GM18858 (cell line): Measurements from ENCODE around the gene BCAS1.
"Not testable (repeated sequence)": the region's sequence is repeated elsewhere in the genome, so short reads cannot be mapped to it uniquely, and the experiment has no call there.

Source experiments
- ATAC-seq: cut with Tn5 transposase; IDR thresholded peaks from one replicate; pipeline ENCODE4 v1.9.1; 2021; ENCODE audit not compliant: unreplicated experiment

Gene BCAS1

GRCh38 chr20:53932655-53933192 is 137.7 kb downstream of the BCAS1 start:
- not testable (repeated sequence) for ATAC-seq

- no peak for ATAC-seq
Measured at GRCh38 chr20:53931597-53931996, 138.8 kb downstream of the BCAS1 start.

- ATAC-seq = no peak
Measured at GRCh38 chr20:53930651-53931504, 139.5 kb downstream of the BCAS1 start.

GRCh38 chr20:53929974-53930650 is 140.3 kb downstream of the BCAS1 start:
- ATAC-seq = peak; percentile 50

- ATAC-seq = no peak
Measured at GRCh38 chr20:53929399-53929798, 141.0 kb downstream of the BCAS1 start.

- ATAC-seq = no peak
Measured at GRCh38 chr20:53927990-53928389, 142.4 kb downstream of the BCAS1 start.

GRCh38 chr20:53926428-53927028 is 143.9 kb downstream of the BCAS1 start:
- peak; percentile 66 for ATAC-seq

- ATAC-seq = no peak
Measured at GRCh38 chr20:53925651-53926401, 144.6 kb downstream of the BCAS1 start.

GRCh38 chr20:53923566-53924369 is 146.6 kb downstream of the BCAS1 start:
- no peak for ATAC-seq

GRCh38 chr20:53922901-53923314 is 147.5 kb downstream of the BCAS1 start:
- peak; percentile 66 for ATAC-seq

GRCh38 chr20:53921443-53921973 is 148.9 kb downstream of the BCAS1 start:
- ATAC-seq = no peak

GRCh38 chr20:53920647-53921245 is 149.6 kb downstream of the BCAS1 start:
- ATAC-seq = no peak

GRCh38 chr20:53919886-53920285 is 150.5 kb downstream of the BCAS1 start:
- no peak for ATAC-seq

GRCh38 chr20:53918949-53919361 is 151.4 kb downstream of the BCAS1 start:
- no peak for ATAC-seq

GRCh38 chr20:53918020-53918311 is 152.4 kb downstream of the BCAS1 start:
- ATAC-seq = no peak

GRCh38 chr20:53917145-53918019 is 153.0 kb downstream of the BCAS1 start:
- ATAC-seq = peak; percentile 88

GRCh38 chr20:53916173-53916512 is 154.3 kb downstream of the BCAS1 start:
- ATAC-seq = no peak

GRCh38 chr20:53915446-53916172 is 154.8 kb downstream of the BCAS1 start:
- peak; percentile 39 for ATAC-seq
